GM21515 (cell line): Measurements from ENCODE around the gene LCE5A.
"Not testable (repeated sequence)": the region's sequence is repeated elsewhere in the genome, so short reads cannot be mapped to it uniquely, and the experiment has no call there.

ENCODE experiments used
- ATAC-seq: cut with Tn5 transposase; IDR thresholded peaks from one replicate; pipeline ENCODE4 v1.9.1; 2021; ENCODE audit not compliant: unreplicated experiment

LCE5A gene

GRCh38 chr1:152515434-152515783 lies 4.8 kb downstream of the LCE5A start:
- no peak for ATAC-seq

DNA sequence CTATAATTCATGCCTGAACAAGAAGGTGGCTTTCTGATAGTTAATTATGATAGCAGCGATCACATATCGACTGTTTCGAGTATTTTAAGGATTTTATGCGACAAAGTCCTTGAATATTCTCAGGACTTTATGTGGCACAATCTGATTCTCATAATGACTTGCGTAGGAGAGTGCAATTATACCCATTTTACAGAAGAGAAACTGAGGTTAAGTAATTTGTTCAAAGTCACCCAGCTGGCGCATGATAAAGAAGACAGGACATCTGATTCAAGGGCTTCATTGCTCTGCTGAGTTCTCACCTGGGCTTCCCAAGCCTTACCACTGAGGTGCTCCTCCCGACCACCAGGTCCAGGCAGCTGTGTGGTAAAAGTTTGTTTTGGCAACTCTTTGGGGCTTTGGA lies 5.5 kb downstream of the LCE5A start:
- no peak for ATAC-seq

- no peak for ATAC-seq
These were observed 6.7 kb downstream of the LCE5A start for GRCh38 chr1:152517237-152517811.

DNA sequence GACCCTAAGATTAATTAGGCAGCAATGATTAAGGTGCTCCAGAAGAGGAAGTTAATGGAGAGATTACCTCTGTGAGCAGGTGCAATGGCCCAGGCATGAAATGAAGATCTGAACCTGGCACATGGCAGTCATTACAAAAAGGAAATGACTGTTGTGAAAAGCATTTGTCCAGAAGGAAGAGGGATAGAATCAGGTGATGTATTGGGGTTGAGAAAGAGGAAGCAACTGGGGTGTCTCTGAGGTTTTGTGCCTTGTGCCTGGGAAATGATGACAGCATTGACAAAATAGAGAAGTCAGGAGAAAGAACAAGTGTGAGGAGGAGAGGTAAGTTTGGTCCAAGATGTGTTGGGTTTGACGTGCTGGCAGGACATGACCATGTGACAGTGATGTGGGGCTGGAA lies 9.2 kb downstream of the LCE5A start:
- ATAC-seq = no peak

GRCh38 chr1:152520561-152521090 lies 10.0 kb downstream of the LCE5A start:
- ATAC-seq = no peak

DNA sequence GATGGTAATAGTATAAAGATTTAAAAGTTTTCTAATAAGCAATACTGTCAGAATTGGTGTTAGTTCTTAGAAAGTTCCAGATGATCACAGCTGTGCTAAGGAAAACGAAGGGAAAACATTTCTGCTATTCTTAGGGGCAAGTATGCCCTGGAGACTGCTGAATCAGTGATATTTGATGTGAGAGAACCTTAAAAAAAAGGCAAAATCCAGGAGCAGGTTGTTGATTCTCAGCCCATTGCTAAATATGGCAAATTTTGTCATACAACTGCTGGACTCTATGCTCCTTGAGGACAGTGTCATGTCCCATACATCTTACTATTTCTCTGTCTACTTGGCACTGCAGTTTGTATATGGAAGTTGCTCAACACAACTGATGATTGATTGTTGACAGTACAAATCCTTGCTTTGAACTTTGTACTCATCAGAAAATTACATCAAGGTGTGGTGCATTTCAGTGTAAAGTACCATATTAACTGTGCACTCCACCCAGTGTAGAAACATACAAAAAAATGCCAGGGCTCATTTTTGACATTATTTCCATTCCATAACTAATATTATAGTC lies 14.6 kb downstream of the LCE5A start:
- ATAC-seq = no peak

GRCh38 chr1:152533327-152533938 lies 22.8 kb downstream of the LCE5A start:
- ATAC-seq = no peak

GRCh38 chr1:152535774-152536173 lies 25.2 kb downstream of the LCE5A start:
- ATAC-seq = no peak

GRCh38 chr1:152537496-152537895 lies 26.9 kb downstream of the LCE5A start:
- no peak for ATAC-seq

GRCh38 chr1:152539901-152540300 lies 29.3 kb downstream of the LCE5A start:
- no peak for ATAC-seq

- ATAC-seq = no peak
These were observed 33.2 kb downstream of the LCE5A start for GRCh38 chr1:152543820-152544219.

GRCh38 chr1:152546704-152547103 lies 36.1 kb downstream of the LCE5A start:
- no peak for ATAC-seq

- not testable (repeated sequence) for ATAC-seq
These were observed 37.8 kb downstream of the LCE5A start for GRCh38 chr1:152548358-152548757.
